CD4-positive, alpha-beta T cell treated with Interleukin-2 at 100 ng/mL for 4 hours (primary cell): ENCODE measurements around the gene KCNK10.

Experiments
- DNase-seq: peaks from one replicate; pipeline ENCODE4 v3.0.0-alpha.2; 2020; ENCODE audit warnings: low spot score

The KCNK10 gene

DNA sequence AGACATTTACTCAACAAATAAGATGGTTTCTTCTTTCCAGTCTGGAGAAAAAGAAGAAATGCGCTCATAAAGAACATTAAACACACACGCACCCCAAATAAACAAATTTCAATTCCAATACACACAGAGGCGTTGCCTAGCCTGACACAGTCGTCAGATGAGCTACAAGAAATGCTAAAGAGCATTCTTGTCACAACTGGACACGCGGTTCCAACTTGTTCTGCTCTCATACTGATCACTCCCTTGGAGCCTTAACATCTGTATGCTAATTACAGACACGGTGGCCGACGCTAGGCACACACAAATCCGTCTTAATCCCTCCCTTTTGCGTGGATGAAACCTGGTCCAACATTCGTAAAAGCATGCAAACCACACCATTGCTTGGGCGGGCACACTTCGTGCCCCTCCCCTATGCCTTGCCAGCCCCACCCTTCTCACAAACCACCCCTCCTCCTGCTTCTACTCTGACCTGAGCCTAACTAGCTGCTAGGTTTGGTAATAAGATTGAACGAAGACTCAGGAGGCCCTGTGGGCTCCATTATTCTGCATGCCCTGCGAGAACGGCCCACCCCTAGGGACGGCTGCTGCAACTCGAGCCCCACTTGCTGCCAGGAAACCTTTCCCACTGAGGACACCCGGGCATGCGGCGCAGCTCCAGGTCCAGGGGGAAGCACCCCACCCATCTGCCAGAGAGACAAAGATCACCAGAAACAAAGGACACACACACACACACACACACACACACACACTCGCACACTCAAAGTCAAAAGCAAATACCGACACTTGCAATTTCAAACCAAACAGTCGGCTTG, 1.2 kb downstream of the KCNK10 start:
- no peak for DNase-seq

DNA sequence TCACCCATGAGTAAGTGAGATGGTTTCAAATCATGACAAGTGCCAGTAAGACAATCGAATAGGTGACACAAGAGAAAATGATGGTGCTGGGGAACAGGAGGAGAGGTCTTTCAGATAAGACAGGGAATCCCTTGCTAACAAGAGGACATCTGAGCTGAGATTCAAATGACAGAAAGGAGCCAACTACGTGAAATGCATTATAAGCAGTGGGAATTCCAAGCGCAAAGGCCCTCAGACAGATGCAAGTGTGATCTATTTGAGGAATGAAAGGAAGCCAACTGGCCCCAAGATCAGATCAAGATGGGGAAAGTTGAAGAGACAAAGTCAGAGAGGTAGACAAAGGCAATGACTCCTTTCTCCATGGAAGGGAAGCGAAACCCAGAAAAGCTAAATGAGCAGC, 4.7 kb downstream of the KCNK10 start:
- no peak for DNase-seq

GRCh38 chr14:88316521-88316920, 6.5 kb downstream of the KCNK10 start:
- no peak for DNase-seq

- no peak for DNase-seq
These were observed 10.8 kb downstream of the KCNK10 start for GRCh38 chr14:88312257-88312656.

- no peak for DNase-seq
These were observed 11.3 kb downstream of the KCNK10 start for GRCh38 chr14:88311780-88312179.

DNA sequence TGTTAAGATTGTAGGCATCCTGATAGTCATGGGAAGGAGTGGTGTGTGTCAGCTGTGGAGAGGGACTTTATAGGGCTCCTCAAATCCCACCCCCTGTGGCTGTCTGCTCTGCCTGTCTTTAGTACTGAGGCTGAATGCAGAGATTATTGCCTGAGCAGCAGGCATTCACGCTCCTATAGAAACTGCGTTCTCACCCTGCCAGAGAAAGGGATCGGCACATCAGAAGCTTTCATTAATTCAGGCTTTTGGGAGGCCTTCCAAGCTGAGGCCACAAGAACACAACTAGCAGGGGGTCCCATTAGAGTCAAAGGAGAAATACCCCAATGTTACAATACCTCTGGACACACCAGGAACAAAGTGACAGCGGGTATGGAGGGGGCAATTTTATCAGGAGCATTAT, 12.6 kb downstream of the KCNK10 start:
- DNase-seq = no peak

DNA sequence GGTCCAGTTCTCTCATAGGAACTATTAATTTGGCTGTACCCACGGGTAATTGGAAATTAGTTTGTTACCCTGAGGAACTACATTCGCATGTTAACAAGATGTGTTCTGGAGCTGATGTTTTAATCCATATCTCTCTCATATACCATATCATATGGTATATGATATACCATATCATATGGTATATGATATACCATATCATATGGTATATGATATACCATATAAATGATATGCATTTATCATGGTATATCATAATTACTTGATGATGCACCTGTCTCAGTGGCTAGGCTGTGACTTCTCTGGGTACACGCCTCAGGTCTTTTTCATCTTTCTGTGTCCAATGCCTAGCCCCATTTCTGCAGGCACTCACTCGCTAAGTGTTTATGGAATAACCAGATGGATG, 13.0 kb downstream of the KCNK10 start:
- DNase-seq = no peak

GRCh38 chr14:88305528-88306322, 17.3 kb downstream of the KCNK10 start:
- DNase-seq = no peak

- no peak for DNase-seq
These were observed 20.0 kb downstream of the KCNK10 start for GRCh38 chr14:88303041-88303440.

DNA sequence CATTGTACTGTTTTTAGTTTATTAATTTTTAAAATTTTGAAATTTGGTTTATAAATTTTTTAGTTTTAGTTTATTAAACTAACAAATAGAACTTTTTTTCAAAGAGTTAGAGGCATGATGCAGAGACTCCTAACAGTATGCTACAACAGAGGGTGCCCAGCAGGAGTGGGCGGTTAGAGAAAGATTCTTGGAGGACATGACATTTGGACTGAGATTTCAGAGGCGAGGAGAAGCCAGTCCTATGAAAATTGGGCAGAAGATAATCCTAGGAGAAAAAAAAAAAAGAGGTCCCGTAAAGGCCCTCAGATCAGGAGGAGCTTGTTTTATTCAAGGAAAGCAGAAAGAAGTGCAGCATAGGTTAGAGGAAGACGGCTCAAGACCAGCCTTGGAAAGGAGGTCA, 21.7 kb downstream of the KCNK10 start:
- no peak for DNase-seq

DNA sequence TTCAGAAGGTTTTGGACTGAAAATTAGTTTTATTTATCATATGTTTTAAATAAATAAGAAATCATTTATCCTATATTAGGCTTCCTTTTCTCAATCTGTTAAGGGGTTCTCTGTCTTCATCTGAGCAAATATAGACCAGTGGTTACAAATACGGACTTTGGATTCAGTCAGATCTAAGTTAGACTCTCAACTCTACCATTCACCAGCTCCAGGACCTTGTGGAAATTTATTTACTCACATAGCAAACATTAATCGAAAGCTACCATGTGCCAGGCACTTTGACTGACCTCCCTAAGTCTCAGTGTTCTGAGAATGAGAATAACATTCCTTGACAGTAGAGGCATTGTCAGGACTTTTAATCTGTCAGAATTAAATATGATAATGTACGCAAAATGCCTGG, 22.3 kb downstream of the KCNK10 start:
- no peak for DNase-seq

DNA sequence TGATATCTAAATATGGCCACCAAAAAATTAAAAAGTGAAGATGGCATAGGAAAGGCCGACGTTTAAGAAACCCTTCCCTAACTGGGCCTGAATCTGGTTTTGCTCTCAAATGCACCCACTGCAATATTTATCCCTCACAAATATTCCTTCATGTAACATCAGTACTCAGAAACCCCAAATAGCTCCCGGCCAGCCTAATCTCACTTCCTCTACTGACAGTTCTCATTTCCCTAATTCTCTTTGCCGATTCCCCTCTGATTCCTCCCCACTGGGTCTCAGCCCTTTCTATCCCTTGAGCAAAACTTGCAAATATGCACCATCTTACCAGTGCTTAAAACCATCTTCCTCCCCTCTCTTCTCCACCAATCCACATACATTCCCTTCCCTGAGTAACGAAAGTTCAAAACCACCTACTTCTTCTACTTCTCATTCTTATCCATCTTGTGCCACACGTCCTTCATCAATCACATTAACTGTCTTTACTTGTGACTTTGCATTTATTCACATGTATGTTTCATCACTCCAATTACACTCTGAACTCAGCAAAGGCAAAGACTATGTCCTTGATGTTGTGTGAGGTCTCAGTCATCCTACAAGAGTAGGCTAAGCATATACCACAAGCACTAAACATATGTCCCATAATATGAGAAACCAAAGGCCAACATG, 23.1 kb downstream of the KCNK10 start:
- no peak for DNase-seq

DNA sequence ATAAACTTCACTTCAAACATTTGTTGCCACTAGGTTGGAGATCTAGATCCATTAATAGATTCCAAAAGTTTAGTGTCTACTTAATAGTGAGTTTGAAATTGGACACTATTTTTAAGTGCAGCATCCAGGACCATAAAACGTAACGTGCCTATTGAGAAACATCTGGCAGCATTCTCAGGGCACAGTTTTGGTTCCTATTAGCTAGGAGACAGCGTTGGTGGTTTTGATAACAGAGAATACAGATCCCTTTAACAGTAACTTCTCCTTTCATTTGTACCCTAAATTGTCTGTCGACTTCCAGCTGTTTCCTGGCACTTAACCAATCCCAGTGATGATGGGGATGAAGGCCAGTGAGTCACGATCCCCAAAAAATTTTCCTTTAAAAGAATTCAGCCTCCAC, 25.8 kb downstream of the KCNK10 start:
- DNase-seq = no peak

- no peak for DNase-seq
These were observed 26.7 kb downstream of the KCNK10 start for GRCh38 chr14:88296351-88296750.

- DNase-seq = no peak
These were observed 33.1 kb downstream of the KCNK10 start for GRCh38 chr14:88289996-88290395.

- no peak for DNase-seq
These were observed 33.8 kb downstream of the KCNK10 start for GRCh38 chr14:88289234-88289633.

GRCh38 chr14:88286309-88286708, 36.8 kb downstream of the KCNK10 start:
- no peak for DNase-seq

GRCh38 chr14:88281447-88281846, 41.6 kb downstream of the KCNK10 start:
- no peak for DNase-seq

DNA sequence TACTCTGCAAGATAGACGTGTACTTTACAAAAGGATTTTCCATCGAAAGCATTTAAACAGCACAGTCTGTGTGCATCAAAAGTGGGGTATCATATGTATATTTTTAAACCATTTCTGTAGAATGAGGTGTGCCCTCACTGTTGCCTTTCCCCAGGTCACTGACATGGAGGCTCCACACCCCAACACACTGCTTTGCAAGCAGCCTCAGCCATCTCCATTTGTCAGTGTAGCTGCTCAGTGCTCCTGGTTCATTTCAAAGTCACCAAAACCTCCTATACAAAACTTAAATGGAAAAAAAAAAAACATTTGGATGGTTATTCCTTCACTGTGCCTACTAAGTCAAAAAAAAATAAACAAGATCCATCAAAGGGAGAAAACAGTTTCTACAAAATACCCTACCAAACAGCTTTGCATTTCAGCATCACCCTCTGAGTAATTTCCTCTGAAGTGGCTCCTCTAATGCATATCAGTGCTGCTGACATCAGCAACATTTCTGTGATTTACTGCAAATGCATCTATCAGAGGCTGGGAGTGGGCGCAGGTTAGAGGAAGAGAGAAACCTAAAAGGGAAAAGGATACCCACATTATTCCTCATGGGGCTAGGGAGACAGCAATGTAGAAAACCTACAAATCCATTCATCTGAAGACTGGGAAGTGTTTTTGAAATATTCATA, 46.0 kb downstream of the KCNK10 start:
- DNase-seq = no peak

GRCh38 chr14:88272390-88273269, 50.4 kb downstream of the KCNK10 start:
- DNase-seq = no peak

DNA sequence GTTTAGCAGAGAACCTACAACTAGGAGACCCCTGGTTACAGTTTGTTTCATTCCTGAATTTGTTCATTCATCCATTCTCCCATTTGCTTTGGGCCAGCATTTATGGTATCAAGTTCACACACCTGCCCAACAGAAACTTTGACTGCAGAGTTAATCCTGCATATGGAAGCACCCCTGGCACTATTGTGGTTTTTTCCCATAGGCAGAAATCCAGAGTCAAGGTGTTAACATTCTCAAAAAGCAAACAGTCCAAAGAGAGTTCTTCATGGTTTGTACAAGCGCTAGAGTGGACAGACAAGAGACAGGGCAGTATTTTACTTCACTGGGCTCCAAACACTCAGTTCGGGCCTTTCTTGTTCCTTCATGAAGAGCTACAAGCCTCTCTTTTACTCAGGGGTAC, 51.9 kb downstream of the KCNK10 start:
- DNase-seq = no peak
